Activated CD8-positive, alpha-beta memory T cell treated with anti-CD3 and anti-CD28 coated beads, Interleukin-2, amount 50 U/mL, for 24 hours (primary cell): ENCODE measurements around the gene NELFA.

Source experiments
- DNase-seq: peaks from one replicate; pipeline ENCODE4 v3.0.0-alpha.2; 2020; ENCODE audit errors: extremely low read depth

The NELFA gene

GRCh38 chr4:1964971-1965370, 43.8 kb downstream of the NELFA start:
- DNase-seq = no peak

DNA sequence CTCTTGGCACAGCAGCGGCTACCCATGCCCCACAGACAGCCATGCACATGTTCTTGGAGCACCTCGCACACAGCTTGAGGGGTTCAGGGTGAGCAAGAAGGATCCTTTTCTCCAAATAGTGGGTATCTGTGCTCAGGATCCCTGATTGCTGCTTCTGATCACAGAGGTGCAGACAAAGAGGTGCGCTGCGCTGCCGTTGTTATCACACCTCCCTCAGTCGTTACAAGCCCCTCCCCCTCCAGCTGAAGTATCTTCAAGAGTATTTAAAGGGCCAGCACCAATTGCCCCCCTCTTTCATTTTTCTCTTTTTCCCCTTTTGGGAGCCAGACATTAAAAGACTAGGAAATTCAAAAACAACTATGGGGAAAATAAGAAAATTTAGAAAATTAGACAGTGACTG, 44.3 kb downstream of the NELFA start:
- no peak for DNase-seq

- no peak for DNase-seq
These were observed 45.8 kb downstream of the NELFA start for GRCh38 chr4:1962980-1963379.

GRCh38 chr4:1961563-1961962, 47.2 kb downstream of the NELFA start:
- no peak for DNase-seq

- no peak for DNase-seq
These were observed 47.7 kb downstream of the NELFA start for GRCh38 chr4:1961038-1961437.

- no peak for DNase-seq
These were observed 48.5 kb downstream of the NELFA start for GRCh38 chr4:1960170-1960825.

DNA sequence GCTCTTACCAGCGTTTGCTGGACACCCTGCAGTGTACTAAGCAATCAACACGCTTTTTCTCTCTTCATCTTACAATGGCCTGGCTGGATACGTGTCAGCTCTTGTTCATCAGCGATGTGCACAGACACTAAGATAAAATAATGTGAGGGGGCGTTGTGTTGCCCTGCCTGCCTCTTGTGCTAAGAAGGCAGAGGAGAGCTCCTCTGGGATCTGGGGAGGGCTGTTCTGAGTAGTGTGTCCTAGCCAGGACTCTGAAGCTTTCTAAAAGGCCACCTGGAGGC, 49.7 kb downstream of the NELFA start:
- DNase-seq = no peak

DNA sequence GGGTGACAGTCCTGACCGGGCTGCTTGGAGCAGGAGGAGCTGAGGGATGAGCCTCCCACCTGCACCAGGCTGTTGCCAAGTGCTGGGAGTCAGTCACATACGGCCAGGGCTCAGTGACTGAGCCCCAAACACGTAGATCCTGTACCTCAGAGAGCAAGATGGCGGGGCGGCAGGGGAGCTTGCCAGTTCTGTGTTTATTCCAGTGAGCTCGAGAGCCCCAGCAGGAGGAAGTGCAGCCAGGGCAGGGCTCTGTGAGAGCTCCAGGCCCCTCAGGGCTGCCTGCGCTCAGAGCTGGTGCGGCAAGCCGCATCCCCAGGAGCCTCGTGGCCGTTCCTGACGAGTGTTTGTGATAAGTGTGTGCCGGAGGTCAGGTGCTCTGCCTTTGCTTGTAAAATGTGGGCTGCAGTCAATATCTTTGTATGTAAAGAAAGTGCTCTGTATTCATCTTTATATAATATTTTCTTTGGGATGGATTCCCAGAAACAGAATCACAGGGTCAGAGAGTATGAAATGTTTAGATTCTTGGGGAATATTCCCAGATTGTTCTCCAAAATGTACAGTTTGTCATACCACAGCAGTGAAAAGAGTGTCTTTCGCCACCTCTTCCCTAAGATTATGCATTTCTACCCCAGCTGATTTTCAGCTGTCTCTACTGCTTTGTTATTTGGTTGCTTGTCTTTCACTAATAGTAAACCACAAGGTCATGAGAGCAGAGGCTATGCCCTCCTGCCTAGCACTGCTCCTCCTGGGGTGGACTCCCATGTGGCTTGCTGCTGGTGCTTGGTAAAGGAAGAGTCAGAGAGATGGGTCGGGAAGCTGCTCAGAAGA, 50.3 kb downstream of the NELFA start:
- no peak for DNase-seq

GRCh38 chr4:1956631-1957030, 52.1 kb downstream of the NELFA start:
- no peak for DNase-seq

DNA sequence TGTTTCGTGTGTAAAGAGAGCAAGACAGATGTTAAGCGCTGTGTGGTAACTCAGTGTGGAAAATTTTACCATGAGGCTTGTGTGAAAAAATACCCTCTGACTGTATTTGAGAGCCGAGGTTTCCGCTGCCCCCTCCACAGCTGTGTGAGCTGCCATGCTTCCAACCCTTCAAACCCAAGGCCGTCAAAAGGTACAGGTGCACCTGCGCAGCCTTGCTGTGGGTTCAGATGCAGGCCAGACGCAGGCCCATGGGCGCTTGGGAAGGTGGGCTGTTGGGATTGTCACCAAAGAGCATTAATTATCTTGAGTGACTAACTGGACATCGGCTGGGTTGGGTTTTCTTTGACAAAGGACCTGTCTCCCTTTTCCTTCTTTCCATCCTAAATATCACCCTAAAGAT, 55.4 kb downstream of the NELFA start:
- no peak for DNase-seq

- DNase-seq = no peak
These were observed 56.1 kb downstream of the NELFA start for GRCh38 chr4:1952719-1953118.

GRCh38 chr4:1952058-1952700, 56.6 kb downstream of the NELFA start:
- no peak for DNase-seq

DNA sequence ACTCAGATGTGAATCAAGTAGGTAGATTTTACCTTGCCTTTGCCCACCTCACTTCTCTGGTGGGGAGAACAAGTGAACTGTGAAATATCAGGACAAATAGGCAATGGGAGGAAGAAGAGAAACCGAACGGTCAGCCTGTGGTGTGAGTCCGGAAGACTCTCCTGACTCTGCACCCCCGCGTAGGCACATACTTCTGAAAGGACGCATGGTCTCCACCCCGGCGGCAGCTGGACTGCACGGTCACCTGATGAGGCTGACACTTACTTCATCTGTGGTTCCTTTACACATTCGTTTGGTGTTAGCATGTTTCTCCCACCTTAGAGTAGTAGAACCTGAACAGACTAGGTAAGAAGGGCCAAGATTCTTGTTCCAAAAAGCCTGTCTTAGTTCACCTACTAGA, 58.4 kb downstream of the NELFA start:
- DNase-seq = no peak

DNA sequence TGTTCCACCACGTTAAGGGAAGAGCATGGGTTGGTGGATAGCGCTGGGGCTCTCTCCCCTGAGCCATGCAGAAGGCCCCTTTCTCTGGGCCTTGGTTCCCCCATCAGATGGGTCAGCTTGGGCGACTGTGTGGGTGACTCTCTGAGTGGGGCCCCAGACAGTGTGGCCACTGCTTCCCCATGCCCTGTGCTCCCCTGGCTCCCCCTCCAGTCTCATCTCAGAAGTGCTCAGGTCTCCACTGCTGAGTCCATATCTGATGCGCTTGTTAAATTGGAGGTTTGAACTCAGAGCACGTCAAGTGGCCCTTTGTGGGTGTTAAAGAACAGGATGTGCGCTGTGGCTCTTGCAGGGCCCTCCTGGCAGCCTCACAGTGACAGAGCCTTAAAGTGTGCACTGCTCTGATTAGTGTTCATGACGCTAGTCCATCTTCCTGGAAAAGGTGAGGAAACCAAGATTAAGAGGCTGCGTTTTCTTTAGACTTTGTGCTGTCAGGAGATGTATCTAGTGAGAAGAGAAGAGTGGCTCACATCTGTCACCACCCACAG, 59.8 kb downstream of the NELFA start:
- DNase-seq = no peak

DNA sequence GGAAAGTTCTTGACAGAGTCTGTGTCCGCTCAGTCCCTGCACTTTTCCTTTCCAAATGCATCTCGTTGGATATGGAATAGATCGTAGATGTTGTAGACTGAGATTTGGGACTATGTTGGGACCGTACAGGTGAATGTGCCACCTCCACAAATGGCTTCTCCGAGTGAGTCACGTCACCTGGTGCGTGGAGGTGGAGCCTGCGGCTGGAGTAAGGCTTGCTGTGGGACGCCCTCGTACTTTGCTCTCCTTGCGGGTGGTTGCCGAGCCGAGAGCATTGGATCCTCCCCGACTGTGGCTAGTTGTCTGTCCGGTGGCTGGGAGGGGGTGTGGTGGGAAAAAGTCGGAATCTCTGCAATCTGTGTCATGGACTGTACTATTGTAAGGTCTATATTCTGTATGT, 60.5 kb downstream of the NELFA start:
- no peak for DNase-seq

DNA sequence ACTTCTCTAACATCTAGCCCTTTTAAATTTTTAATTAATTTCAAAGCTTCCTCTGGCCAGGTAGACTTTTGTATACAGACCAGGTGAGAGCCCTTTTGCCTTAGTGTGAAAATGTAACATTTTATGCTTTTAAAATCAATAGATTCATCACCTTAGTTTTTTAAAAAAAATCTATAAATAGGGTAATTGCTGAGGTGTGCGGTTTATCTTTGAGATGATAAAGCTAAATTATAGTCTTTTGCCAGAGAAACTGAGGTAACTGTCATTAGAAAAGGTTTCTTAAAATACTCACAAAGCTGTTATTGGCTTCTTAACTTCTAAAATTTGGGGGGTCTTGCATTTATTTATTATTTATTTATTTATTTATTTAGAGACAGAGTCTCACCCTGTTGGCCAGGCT, 62.9 kb downstream of the NELFA start:
- DNase-seq = no peak

GRCh38 chr4:1945124-1945895, 63.5 kb downstream of the NELFA start:
- no peak for DNase-seq

DNA sequence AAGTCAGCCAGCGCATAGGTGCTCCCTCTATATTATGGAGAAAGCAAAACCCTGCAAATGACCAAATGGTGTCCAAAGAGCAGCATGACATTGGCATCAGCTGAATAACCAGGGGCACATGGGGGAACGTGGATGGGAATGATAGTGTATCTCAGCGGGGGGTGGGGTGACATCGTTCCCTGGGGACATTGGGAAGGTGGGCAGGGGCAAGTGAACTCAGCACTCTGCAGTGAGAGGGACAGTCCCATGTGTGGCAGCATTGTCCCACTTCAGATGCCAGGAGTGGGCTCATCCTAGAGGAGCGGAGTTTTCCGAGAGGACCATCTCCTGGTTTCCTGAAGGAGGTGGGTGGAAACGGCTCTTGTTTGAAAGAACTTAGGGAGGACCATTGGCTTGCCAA, 64.8 kb downstream of the NELFA start:
- DNase-seq = no peak

- DNase-seq = no peak
These were observed 68.2 kb downstream of the NELFA start for GRCh38 chr4:1940566-1940965.

- DNase-seq = no peak
These were observed 68.9 kb downstream of the NELFA start for GRCh38 chr4:1939664-1940509.

GRCh38 chr4:1938027-1938426, 70.7 kb downstream of the NELFA start:
- no peak for DNase-seq
